HG03066 (cell line): ENCODE data around the gene PDGFB.

Experiments used
- ATAC-seq: cut with Tn5 transposase; IDR thresholded peaks from one replicate; pipeline ENCODE4 v1.9.1; 2021; ENCODE audit warnings: low read depth; ENCODE audit not compliant: unreplicated experiment

The PDGFB gene

DNA sequence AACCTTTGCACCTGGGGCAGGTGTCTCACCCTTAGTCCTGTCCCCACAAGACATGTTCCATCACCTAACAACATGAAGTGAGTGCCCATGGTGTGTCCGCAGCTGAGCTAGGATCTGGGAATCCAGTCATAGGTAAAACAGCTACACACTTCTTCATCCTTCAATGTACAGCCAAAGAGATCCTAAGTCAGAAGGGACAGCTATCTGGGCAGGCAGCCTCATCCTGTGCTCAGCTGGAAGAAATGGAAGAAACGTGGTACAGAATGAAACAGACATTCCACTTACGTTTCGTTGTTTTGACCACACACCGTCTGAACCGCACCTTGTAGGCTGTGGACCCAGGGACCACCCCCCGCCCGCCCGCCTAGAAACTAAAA is 30.8 kb downstream of the PDGFB start:
- no peak for ATAC-seq

DNA sequence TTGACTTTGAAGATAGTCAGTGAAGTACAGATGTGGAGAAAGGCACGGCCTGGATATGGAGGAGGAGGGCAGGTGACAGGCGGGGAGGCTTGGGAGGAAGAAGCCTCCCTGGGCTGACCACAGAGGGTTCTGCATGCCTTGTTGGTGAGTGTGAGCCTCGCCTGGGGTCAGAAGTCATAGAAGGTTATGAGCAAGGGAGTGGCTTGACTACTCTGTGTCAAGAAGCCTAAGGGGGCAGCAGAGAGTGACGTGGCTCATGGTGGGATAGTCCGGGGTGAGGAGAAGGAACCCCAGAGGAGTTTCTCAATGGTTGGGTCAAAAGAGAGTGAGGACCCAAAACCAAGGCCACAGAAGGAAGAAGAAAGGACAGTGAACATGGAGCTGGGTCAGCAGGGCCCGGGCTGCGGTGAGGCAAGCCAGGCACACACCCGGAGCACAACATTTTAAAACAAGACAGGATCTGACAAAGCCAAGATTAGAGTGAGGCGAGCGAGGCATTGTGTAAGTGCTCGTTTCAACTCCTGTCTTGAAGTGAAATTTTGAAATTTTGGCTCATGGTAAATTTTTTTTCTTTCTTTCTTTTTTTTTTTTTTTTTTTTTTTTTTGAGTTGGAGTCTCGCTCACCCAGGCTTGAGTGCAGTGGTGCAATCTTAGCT is 31.9 kb downstream of the PDGFB start:
- ATAC-seq = no peak

DNA sequence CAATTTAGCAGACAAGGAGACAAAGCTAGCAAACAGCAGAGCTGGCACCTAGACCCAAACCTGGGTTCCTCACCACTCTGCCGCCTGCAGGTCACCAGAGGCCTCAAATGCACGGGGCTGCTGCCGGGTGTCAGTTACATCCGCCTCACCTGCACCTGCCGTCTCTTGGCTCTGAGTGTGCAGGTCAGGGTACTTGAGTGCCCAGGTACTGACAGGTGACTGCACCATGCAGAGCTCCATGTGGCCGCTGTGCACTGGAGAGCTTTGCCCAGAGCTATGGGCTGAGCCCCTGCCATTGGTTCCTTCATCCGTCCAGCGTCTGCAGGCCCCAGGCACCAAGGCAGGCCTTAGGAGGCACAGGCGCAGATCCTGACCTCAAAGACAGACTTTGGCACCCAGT is 35.0 kb downstream of the PDGFB start:
- ATAC-seq = no peak

DNA sequence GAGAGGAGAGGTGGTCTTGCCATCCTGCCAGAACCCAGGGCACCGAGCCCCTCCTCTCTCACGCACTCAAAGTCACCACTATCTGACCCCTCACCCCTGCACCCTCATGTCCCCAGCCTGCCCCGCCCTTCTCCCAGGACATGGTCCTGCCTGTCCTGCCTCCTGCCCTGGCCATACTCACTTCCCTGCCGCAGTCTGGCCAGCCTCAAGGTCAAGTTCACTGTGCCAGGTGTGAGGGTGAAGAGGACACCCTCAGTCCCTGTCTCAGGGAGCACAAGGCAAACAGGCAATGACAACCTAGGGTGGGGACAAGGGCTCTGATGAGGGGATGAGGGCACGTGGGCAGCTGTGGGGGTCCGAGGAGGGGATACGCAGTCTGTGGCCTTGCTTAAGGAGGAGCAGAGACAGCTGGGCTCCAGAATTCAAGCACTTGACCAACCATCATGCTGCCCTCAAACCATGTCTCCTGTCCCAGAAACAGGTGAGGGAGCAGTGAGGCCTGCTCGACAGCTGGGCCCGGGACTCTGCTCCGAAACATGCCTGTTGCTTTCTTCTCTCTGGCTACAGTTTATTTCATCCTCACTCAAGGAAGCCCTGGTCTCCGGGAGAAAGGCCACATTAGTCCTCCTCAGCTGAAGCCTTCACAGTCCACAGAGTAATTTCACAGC is 36.6 kb downstream of the PDGFB start:
- ATAC-seq = no peak

DNA sequence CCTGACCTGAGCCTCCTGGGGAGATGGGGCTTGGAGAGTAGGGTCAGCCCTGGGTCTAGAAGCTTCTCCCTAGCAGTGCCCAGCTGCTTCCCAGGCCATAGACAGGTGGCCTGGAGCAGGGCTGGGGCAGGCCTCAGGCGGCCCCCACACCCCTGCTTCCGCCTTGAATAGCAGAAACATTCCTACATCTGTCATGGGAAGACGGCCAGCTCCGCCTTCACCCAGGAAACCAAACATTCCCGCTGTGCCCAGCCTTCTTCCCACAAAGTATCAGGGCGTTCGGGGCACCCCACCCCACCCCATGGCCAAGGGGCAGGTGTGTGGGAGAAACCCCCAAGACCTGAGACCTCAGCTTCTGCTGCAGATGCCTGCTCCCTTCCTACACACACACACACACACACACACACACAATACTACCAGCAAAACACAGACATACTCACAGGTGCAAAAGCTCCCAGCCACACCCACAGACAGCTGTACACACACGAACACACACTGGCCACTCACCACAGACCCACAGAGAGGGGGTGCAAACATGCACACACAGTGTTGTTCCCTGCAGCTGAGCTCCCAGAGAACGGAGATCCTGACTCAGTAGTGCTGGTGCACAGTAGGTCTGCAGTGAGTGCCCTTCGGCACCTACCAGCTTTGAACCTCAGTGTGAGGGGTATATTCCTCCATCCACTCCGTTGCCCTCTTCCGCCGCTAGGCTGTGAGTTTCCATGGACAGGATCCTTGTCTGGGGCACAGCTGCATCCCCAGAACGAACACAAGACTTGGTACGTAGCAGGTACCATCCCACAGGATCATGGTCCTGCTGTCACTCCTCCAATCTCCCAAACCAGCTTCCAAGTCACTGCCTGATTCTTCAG is 37.4 kb downstream of the PDGFB start:
- no peak for ATAC-seq

DNA sequence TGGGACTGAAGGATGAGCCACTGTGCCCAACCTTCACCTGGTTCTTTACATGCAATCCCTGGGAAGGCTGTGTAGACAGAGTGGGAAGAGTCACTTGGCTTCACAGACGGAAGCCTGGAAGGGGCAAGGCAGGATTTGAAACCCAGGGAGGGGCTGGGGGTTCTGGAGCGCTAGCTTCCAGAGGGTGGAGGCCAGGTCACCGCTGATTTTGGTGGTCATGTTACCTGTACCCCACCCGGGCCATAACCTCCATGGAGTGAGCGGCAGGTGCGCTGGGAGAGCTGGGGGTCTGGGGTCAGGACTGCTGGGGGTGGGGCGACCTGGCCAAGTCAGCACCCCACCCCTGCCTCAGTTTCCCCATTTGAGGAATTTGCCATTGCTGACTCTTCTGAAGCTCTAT is 38.3 kb downstream of the PDGFB start:
- ATAC-seq = no peak

DNA sequence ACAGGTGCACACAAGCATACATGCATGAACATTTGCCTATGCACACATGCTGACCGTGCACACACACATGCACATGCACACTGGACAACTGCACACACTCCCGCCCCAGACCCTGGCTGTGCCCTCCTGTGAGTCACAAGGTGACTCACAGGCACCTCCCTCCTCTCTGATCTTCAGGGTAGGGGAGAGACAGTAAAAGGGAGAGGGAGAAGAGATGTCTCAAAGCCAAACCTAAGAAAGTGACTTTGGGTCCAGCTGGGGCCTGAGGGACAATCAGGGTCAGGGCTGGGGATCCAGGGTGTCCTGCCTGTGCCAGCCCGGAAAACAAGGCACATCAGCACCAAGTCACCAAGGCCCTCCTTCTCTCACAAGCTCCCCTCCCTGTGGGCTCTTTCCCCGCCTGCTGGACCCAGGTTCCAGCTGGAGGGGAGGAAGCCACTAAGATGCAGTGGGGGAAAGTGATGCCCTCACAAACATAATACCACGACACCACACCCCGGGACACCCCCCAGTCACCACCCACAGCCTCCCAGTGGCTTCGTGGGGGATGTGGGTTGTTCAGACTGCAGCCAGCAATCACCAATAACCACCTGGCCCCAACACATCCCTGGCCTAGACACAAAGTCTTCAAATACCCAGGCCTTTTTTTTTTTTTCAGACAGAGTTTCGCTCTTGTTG is 39.3 kb downstream of the PDGFB start:
- no peak for ATAC-seq

DNA sequence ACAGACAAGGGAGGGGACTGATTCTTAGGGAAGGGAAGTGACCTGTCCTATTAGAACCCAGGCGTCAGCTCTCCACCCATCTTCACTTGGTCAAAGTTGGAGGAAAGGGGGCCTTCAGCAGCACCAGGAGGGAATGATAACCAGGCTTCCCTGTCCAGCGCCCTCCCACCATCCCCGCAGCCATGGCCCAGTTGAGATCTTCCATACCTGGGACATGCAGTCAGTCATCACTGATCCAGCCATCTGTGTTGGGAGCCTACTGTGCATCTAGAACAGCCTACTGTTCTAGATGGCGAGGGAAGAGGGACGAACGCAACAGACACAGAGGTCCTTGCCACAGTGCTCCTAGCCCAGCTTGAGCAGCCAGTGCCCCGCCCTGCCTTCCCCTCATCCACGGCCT is 40.6 kb downstream of the PDGFB start:
- ATAC-seq = no peak

DNA sequence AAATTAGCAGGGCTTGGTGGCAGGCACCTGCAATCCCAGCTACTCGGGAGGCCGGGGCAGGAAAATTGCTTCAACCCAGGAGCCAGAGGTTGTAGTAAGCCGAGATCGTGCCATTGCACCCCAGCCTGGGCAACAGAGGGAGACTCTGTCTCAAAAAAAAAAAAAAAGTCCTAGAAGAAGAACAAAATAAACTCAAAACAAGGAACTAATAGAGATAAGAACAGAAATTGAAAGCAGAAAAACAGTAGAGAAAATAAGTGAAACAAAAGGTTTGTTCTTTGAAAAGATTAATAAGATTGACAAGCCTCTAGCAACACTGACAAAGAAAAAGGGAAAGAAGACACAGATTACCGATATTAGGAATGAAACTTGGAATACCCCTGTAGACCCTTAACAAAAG is 47.2 kb downstream of the PDGFB start:
- no peak for ATAC-seq

DNA sequence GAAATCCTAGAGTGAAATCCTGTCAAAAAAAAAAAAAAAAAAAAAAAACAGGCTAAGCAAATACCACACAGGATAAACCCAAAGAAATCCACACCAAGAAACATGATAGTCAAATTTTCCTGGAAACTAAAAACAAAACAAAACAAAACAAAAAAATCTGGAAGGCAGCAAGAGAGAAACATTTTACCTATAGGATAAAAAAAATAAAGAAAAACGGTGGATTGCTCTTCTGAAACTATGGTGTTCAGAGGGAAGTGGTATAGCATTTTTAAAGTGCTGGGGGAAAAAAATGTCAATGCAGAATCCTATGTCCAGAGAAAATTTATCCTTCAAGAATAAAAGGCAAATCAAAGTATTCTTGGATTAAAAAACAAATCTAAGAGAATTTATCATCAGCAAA is 50.7 kb downstream of the PDGFB start:
- no peak for ATAC-seq

DNA sequence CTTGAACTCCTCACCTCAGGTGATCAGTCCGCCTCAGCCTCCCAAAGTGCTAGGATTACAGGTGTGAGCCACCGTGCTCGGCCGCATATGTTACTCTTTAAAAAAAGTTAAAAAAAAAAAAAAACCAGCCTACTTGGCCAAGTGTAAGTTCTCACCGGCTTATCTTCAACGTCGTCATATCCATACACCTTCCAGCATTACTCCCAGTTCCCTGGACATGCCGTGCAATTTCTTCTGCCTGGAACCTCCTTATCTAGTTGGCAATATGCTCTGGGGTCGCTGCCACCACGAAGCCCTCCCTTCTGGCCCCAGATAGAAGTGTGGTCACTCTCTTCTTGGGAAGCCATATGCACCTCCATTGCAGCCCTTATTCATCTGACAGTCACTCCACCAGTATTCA is 56.0 kb downstream of the PDGFB start:
- ATAC-seq = no peak

DNA sequence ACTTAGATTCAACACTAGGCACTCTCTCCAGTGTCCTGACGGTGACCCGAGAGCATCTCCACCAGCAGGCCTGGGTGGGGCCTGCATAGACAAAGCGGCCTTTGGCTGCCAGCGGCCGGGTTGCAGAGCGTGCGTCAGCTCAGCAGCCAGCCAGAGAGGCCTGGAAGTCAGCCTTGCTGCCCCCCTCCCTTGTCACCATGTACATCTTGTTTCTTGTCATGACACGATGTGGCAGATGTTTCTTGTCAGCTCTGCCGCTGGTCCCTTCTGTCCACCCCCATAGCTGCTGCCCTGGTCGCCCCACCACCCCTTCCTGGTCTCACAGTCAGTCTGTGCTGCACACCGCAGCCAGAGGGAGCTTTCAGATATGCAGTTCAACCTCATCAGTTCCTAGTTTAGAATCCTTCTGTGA is 59.2 kb downstream of the PDGFB start:
- no peak for ATAC-seq

DNA sequence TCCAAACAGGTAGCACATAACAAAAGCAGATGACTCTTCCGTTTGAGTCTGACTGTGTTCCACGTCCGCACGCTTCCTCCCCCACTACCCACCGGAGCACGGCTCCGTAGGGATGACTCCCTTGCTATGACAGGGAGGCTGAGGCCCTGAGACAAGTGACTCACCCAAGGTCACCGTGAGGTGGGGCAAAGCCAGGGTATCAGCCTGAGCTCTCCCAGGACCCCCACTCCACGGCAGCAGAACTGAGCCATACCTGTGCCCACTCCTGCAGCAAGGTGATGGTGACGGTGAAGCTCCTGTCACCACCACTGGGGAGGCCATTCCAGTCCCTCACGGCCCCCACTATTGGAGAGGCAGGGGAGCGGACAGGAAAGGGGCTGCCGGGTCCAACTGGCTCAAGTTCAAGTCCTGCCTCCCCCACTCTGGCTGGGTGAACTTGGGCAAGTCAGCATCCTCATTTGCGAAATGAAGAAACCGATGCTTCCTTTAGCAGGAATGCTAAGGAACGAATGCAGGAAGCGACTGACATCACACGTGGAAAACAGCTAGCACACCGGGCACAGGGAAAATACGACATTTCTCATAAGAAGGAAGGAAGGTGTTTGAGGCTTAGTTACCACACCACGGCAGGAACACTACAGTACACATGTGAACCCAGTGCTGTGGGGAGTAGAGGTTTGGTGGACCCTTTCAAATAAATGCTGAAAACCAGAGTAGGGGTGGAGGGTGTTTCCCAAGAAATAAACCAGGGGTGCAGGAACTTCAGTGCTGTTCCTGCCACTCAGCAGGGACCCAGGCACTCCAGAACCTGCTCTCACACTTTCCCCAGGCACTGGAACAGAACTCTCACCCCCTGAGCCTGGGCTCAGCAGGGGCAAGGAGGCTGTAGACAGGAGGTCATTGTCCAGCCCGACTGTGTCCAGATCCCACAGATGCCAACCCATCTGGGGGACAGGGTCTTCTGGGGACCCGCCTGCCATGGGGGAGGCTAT is 59.9 kb downstream of the PDGFB start:
- ATAC-seq = no peak

DNA sequence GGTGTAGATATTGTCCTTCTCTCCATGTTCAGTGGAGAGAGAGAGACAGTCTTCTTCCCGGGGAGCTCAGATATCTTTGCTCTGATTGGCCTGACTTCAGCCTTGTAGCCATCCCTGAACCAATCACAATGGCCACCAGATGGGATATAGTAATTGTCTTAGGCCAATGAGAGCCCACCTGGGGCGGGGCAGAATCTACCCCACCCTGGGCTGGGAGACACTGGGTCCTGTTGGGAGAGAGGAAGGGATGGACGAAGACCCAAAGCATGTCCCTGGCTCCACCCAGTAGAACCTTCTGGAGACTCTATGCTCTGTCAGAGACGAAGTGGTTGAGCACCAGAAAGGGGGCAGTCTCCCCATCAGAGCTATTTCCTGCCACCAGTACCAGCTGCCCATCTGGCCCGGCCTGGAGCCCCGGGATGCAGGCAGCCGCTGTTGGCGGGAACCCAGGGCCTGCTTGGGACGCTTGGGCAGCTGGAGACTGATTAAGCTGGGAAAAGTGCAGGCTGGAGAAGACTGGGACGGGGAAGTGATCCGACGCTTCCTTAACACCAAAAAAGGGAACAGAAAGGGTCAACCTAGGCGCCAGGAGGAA is 60.7 kb downstream of the PDGFB start:
- no peak for ATAC-seq

DNA sequence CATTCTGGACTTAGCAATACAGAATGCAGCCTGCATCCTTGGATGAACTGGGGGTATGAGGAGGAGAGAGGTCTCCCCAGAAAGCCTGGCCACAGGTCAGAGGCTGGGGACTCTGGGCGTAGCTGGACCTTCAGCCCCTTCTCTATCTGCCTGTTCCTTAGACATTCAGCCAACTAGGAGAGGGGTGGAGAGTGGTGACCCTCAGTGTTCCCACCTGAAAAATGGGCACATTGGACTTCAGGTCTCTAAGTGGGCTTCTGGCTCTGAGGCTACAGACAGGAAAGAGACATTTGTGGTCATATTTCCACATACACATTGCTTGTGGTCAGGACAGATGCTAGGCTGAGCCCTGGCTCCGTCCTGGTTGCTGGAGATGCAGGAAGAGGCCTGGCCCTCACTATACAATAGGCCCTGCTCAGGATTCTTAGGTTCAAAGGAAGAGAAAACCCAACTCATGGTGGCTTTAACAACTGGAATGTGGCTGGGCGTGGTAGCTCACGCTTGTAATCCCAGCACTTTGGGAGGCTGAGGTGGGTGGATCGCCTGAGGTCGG is 62.2 kb downstream of the PDGFB start:
- no peak for ATAC-seq

DNA sequence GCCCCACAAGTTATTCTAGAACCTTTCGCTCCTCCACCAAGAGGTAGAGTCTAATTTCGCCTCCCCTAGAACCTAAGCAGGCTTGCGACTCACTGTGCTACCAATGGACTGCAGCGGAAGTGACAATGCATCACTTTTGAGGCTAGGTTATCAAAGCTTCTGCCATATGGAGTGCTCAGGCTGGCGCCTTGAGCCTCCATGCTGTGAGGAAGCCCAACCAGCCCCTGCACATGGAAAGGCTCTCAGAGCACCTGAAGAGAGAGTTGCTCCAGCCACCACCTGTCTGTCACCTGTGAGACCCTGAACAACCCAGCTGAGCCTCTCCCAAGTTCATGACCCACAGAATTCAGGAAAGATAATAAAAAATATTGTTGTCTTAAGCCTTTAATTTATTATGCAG is 63.0 kb downstream of the PDGFB start:
- ATAC-seq = no peak

DNA sequence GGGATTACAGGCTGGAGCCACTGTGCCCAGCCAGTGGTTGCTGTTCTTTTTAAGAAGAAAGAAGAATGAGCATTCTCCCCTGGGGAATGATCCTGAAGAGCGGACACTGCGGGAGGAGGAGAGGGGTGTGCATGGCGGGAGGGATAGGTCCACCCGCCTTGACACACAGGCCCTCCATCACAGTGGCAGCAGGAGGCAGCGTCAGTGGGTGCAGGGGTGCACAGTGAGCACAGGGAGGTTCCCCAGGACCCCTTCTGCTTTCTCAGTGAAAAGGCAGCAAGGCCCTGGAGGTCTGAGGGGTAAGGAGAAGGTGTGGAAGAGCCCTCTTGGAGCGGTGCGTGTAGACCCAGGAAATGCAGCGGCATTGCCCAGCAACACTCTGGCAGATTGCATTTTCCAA is 63.4 kb downstream of the PDGFB start:
- no peak for ATAC-seq

DNA sequence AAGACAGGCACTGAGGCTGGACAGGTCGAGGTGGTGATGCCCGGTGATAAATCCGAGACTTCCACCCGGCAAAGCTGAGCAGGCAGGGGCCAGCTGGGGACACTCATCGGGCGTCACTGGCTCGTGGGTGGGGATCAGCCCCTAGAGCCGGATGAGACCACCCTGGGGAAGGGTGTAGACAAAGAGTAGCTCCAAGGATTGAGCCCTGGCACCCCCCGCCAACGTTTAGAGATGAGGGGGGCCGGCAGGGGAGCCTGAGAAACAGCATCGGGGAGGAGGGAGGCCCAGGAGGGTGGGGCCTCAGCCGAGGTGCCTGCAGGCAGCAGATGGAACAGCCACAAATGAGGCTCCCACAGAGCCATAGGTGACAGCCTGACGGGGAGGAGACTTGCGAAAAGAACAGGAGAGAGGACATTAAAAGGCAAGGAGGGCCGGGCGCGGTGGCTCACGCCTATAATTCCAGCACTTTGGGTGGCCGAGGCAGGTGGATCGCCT is 64.9 kb downstream of the PDGFB start:
- no peak for ATAC-seq

DNA sequence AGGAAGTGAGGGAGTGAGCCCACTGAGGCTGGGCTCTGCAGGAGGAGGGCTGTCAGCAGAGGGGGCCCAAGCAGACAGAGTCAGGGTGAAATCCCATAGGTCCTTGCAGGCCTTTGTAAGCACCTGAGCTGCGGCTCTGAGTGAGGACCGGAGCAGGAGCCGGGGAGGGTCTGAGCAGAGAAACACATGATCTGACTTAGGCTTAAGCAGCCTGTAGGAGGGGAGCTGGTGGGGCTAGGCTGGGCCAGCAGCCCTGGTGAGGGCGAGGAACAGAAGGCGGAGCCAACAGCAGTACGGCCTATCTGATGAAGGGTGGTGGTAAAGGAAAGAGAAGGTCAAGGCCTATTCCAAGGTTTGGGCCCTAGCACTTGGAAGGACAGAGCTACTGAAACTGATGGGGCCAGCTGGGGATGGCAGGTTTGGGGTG is 65.4 kb downstream of the PDGFB start:
- no peak for ATAC-seq
